Brain microvascular endothelial cell (primary cell): ENCODE data around the gene SSR3.

Experiments
- DNase-seq: peaks from one replicate; pipeline ENCODE4 v3.0.0-alpha.2; 2020
- H3K27ac ChIP-seq: fragments of 250-450 bp; sonication (Bioruptor Pico); 2 replicates; pipeline ENCODE4 v1.5.1; 2020; ENCODE audit warnings: mild to moderate bottlenecking, moderate library complexity
- H3K27me3 ChIP-seq: fragments of 250-450 bp; sonication (Bioruptor Pico); replicated peaks from 2 replicates; pipeline ENCODE4 v1.5.1; 2020; ENCODE audit warnings: mild to moderate bottlenecking
- H3K36me3 ChIP-seq: fragments of 250-450 bp; sonication (Bioruptor Pico); replicated peaks from 2 replicates; pipeline ENCODE4 v1.5.1; 2020; ENCODE audit warnings: mild to moderate bottlenecking
- H3K4me3 ChIP-seq: 2 replicates; pipeline ENCODE4 v1.5.1; 2011; ENCODE audit warnings: low read depth, mild to moderate bottlenecking, control low read depth, low read length, moderate library complexity
- in situ Hi-C: cut with HindIII; loops from 2 replicates; pipeline ENCODE4 v1.10.0; 2017; ENCODE audit warnings: low sequenced_read_pairs, low pct_ligation_motif_present
- TF ChIP-seq, protein P1 (sequence below): IDR thresholded peaks from 2 replicates; pipeline ENCODE4 v1.5.1; 2011; ENCODE audit warnings: low read depth, mild to moderate bottlenecking, moderate library complexity, low read length, control low read depth, inconsistent platforms; ENCODE audit errors: missing control alignments

Gene SSR3

GRCh38 chr3:156518726-156519125 lies 36.2 kb downstream of the SSR3 start:
- Histone ChIP-seq H3K36me3 (no peaks in the 10 kb centered on the region), H3K27me3 (no peaks in the 10 kb centered on the region), H3K27ac (no peak overlapping the region), H3K4me3 (no peak overlapping the region)
- TF ChIP-seq, protein P1, sequence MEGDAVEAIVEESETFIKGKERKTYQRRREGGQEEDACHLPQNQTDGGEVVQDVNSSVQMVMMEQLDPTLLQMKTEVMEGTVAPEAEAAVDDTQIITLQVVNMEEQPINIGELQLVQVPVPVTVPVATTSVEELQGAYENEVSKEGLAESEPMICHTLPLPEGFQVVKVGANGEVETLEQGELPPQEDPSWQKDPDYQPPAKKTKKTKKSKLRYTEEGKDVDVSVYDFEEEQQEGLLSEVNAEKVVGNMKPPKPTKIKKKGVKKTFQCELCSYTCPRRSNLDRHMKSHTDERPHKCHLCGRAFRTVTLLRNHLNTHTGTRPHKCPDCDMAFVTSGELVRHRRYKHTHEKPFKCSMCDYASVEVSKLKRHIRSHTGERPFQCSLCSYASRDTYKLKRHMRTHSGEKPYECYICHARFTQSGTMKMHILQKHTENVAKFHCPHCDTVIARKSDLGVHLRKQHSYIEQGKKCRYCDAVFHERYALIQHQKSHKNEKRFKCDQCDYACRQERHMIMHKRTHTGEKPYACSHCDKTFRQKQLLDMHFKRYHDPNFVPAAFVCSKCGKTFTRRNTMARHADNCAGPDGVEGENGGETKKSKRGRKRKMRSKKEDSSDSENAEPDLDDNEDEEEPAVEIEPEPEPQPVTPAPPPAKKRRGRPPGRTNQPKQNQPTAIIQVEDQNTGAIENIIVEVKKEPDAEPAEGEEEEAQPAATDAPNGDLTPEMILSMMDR, result no peak
- no peak for DNase-seq
- in situ Hi-C loops, result loop anchor here (25.0 kb wide), 2 partner anchors 356 to 569 kb away; no protein-coding TSS in a partner anchor

DNA sequence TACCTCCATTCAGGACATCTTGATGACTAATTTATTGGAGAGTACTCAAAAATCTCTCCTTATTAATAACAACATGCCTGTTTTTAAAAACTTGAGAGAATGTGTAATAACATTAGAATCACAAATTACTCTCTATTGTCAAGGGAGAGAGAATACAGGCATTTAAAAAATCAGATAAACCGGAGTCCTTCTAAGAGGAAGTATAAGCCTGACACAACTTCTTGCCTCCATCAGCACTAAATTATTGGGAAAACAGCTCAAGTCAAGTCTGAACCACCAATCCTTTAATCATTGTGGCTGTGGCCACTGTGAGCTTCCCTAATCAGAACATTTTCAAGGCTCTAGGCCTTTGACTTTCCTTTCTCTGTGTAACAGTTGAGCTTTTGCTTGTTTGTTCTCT lies 38.0 kb downstream of the SSR3 start:
- TF ChIP-seq, protein P1, result no peak
- in situ Hi-C loops, result loop anchor here (25.0 kb wide), 2 partner anchors 355 to 570 kb away; no protein-coding TSS in a partner anchor
- H3K36me3 ChIP-seq, result no peaks in the 10 kb centered on the region
- no peaks in the 10 kb centered on the region for H3K27me3 ChIP-seq
- no peak overlapping the region for H3K27ac ChIP-seq
- no peak for DNase-seq
- no peak overlapping the region for H3K4me3 ChIP-seq

DNA sequence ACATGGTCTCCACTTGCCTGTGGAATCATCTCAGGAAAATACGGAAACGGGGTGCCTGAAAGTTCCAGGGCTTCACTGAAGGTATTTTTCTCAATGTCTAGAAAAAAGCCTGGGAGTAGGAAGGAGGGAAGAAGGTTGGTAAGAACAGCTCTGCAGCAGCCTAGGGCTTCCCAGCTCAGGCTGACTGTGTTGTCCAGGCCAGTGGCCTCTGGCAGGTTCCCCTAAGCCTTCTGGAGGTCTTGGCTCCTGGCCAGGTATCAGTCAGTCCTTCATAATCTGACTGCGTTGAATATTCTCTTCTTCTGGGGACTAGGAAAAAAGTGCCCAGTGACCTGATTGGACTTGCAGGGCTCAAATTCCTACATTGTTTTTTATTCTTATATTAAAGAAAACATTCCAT lies 38.6 kb downstream of the SSR3 start:
- TF ChIP-seq, protein P1, result no peak
- Histone ChIP-seq H3K4me3 (no peak overlapping the region), H3K27me3 (no peaks in the 10 kb centered on the region), H3K36me3 (no peaks in the 10 kb centered on the region), H3K27ac (no peak overlapping the region)
- no peak for DNase-seq
- in situ Hi-C loops, result loop anchor here (25.0 kb wide), 2 partner anchors 354 to 571 kb away; no protein-coding TSS in a partner anchor

GRCh38 chr3:156513619-156514018 lies 41.3 kb downstream of the SSR3 start:
- TF ChIP-seq, protein P1, result no peak
- no peak overlapping the region for H3K4me3 ChIP-seq
- no peak for DNase-seq
- no peaks in the 10 kb centered on the region for H3K27me3 ChIP-seq
- H3K27ac ChIP-seq, result no peak overlapping the region
- no peaks in the 10 kb centered on the region for H3K36me3 ChIP-seq
- in situ Hi-C loops, result loop anchor here (25.0 kb wide), 2 partner anchors 351 to 574 kb away; no protein-coding TSS in a partner anchor

GRCh38 chr3:156511987-156512677 lies 42.8 kb downstream of the SSR3 start:
- TF ChIP-seq, protein P1, result no peak
- no peak overlapping the region for H3K4me3 ChIP-seq
- no peaks in the 10 kb centered on the region for H3K36me3 ChIP-seq
- no peaks in the 10 kb centered on the region for H3K27me3 ChIP-seq
- DNase-seq, result no peak
- no peak overlapping the region for H3K27ac ChIP-seq
- in situ Hi-C loops, result loop anchor here (25.0 kb wide), 2 partner anchors 350 to 575 kb away; no protein-coding TSS in a partner anchor
